Tibial artery (tissue), 4 donors: Measurements from ENCODE around the gene ZNF497.

Experiments
- DNase-seq, 2 donors: peaks; one replicate each; pipeline ENCODE4 v3.0.0-alpha.2; 2019
- H3K27ac ChIP-seq, 2 donors: fragments of 200-600 bp; sonication (generic) in 1 of 2; 1 replicate in 1 of 2; 2 replicates in 1 of 2; pipeline ENCODE4 v1.5.1; 2018 to 2019; ENCODE audit warnings: mild to moderate bottlenecking in 1 of 2
- H3K27me3 ChIP-seq, 2 donors: fragments of 200-600 bp; sonication (generic) in 1 of 2; one replicate each; pipeline versions ENCODE4 v1.5.1 to v1.6.0; 2016 to 2019
- H3K36me3 ChIP-seq, 3 donors: fragments of 200-600 bp; sonication (generic) in 2 of 3; one replicate each; pipeline ENCODE4 v1.5.1; 2016 to 2019; ENCODE audit warnings: mild to moderate bottlenecking in 2 of 3
- H3K4me1 ChIP-seq, 4 donors: fragments of 200-600 bp; sonication (generic) in 2 of 4; 1 replicate in 3 of 4; 2 replicates in 1 of 4; pipeline ENCODE4 v1.5.1; 2016 to 2019
- H3K4me3 ChIP-seq, 2 donors: fragments of 200-600 bp; sonication (generic) in 1 of 2; 1 replicate in 1 of 2; 2 replicates in 1 of 2; pipeline ENCODE4 v1.5.1; 2018 to 2019; ENCODE audit warnings: mild to moderate bottlenecking in 2 of 2
- H3K9me3 ChIP-seq, 3 donors: fragments of 200-600 bp; sonication (generic) in 1 of 3; one replicate each; pipeline ENCODE4 v1.5.1; 2016 to 2019
- CTCF ChIP-seq, 2 experiments: fragments of 200-600 bp in 1 of 2; fragments of 450-650 bp in 1 of 2; IDR thresholded peaks; one replicate each; pipeline ENCODE4 v1.5.1; 2017 to 2019; ENCODE audit warnings: antibody characterized with exemption in 2 of 2, mild to moderate bottlenecking in 1 of 2, moderate library complexity in 1 of 2
- intact Hi-C: fragments of 100-400 bp; cut with DNase I; formaldehyde crosslinking; loops from one replicate; pipeline ENCODE4 v1.15.0; 2023; ENCODE audit warnings: low total_unique reads

The ZNF497 gene

DNA sequence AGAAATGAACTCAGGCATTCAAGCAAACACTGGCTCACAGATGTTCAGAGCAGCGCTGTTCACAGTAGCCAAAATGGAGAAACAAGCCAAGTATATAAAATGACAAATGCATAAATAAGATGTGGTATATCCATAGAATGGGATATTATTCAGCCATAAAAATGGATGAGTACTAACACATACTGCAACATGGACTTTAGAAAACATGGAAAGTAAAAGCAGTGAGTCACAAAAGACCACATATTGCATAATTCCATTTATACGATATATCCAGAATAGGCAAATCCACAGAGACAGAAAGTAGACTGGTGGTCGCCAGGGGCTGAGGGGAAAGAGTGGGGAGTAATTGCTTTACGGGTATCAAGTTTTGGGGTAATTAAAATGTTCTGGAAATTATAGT, 11.6 kb upstream of the ZNF497 start:
- intact Hi-C loops: no loop called here
- Histone ChIP-seq H3K4me3 (no peak overlapping the region), H3K27ac (no peak overlapping the region), H3K36me3 (peaks cover 0 to 8% (median 0%) of the 10 kb centered on the region in 3 donors), H3K4me1 (peaks cover 0 to 1% (median 0%) of the 10 kb centered on the region in 4 donors), H3K27me3 (no peaks in the 10 kb centered on the region), H3K9me3 (no peaks in the 10 kb centered on the region)
- no peak for DNase-seq
- TF ChIP-seq CTCF (IDR thresholded peaks at IDR 0.05): no peak

DNA sequence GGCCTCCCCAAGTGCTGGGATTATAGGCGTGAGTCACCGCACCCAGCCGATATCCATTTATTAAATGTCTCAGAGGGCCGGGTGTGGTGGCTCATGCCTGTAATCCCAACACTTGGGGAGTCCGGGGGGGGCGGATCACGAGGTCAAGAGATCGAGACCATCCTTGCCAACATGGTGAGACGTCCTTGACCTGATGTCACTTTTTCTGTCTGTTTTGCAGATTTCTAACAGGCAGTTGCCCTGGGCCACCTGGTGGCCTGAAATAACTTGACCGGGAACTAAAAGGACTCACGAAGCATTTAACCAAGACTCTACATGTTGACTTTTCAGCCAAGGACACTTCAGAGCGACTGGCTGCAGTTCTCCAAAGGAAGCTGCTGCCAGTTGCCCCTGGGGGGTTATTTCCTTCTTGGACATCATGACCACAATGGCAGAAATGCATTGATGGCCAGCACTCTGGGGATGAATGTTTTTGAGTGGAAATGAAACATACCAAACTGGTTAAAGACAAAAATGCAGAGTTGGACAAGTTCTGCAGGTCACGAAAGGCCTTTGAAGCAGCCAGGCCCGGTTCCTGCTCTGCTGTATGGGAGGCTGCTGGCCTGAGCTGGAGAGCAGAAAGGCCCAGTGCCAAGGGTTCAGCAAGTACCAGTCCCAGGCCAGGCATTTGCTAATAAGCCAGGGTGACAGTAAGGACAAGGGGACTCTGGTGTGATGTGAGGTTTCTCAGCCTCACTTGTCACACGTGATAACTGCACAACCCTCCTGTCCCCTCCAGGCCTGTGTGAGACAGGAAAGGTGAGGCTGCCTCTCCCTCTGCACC, 10.0 kb upstream of the ZNF497 start:
- intact Hi-C loops: no loop called here
- no peaks in the 10 kb centered on the region for H3K4me1 ChIP-seq
- no peak for TF ChIP-seq CTCF (IDR thresholded peaks at IDR 0.05)
- no peak overlapping the region for H3K4me3 ChIP-seq
- no peak for DNase-seq
- peaks cover 0 to 6% of the 10 kb centered on the region in 2 donors for H3K27me3 ChIP-seq
- no peak overlapping the region for H3K27ac ChIP-seq
- H3K9me3 ChIP-seq: no peaks in the 10 kb centered on the region
- H3K36me3 ChIP-seq: peaks cover 0 to 14% (median 0%) of the 10 kb centered on the region in 3 donors

GRCh38 chr19:58368561-58369360, 6.2 kb upstream of the ZNF497 start:
- DNase-seq: no peak
- H3K9me3 ChIP-seq: no peaks in the 10 kb centered on the region
- intact Hi-C loops: no loop called here

GRCh38 chr19:58367698-58368454, 5.3 kb upstream of the ZNF497 start:
- Histone ChIP-seq H3K4me1 (peaks cover 0 to 4% (median 0%) of the 10 kb centered on the region in 4 donors), H3K36me3 (peaks cover 0 to 28% (median 0%) of the 10 kb centered on the region in 3 donors), H3K9me3 (no peaks in the 10 kb centered on the region), H3K4me3 (no peak overlapping the region), H3K27me3 (peaks cover 0 to 10% of the 10 kb centered on the region in 2 donors), H3K27ac (no peak overlapping the region)
- TF ChIP-seq CTCF (IDR thresholded peaks at IDR 0.05): no peak
- no peak for DNase-seq
- intact Hi-C loops: no loop called here

More at GRCh38 chr19:58368561-58369360, 6.2 kb upstream of the ZNF497 start:
- TF ChIP-seq CTCF (IDR thresholded peaks at IDR 0.05): no peak
- H3K27ac ChIP-seq: no peak overlapping the region
- H3K36me3 ChIP-seq: peaks cover 0 to 28% (median 0%) of the 10 kb centered on the region in 3 donors
- peaks cover 0 to 10% of the 10 kb centered on the region in 2 donors for H3K27me3 ChIP-seq
- H3K4me3 ChIP-seq: no peak overlapping the region
- no peaks in the 10 kb centered on the region for H3K4me1 ChIP-seq
